GM18502 (cell line): ENCODE measurements around the gene CLIC3.
"Not testable (repeated sequence)": the region's sequence is repeated elsewhere in the genome, so short reads cannot be mapped to it uniquely, and the experiment has no call there.

Experiments
- ATAC-seq: cut with Tn5 transposase; IDR thresholded peaks from one replicate; pipeline ENCODE4 v1.9.1; 2021; ENCODE audit warnings: mild to moderate bottlenecking; ENCODE audit not compliant: unreplicated experiment, poor library complexity

CLIC3 gene

GRCh38 chr9:136996361-136997292 is at the start of gene CLIC3:
Gene CLIC3, minus strand, starts transcription at chr9:136996568. Its CDS starts 25 bp downstream, at chr9:136996543.
- no peak for ATAC-seq

DNA sequence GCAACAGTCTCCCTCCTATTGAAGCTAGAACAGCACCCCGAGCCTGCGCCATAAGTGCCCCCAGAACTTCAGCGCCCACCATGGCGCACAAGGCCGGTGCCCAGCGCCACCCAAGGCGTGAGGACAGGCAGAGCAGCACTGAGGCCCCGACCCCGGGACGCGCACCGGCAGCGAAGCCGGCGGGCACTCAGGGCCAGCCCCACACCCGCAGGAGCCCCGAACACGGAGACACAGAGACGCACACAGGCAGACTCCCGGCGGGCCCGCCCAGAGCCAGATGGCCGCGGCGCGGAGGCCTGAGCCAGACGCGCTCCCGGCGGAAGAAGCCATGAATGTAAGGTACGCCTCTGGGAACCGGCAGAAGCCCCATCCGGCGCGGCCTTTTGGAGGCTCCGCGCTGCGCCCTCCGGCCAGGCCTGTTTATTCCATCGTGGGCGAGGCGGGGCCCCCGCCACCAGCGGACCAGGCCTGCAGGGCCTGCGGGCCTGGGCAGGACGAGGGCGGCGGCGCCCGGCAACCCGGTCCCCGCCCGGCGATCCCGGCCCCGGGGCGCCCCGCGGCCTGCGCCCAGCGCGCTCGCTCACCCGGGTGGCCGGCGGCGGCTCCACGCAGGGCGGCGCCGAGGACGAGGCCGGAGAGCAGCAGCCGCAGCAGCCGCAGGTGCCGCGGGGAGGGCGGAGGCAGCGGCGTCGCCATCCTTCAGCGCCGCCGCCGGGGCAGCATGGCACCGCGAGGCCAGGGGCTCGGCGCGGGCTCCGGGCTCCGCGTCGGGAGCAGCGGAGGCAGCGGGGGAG is 49.1 kb upstream of the CLIC3 start:
- no peak for ATAC-seq

GRCh38 chr9:137044502-137045177 is 48.3 kb upstream of the CLIC3 start:
- no peak for ATAC-seq

GRCh38 chr9:137044037-137044436 is 47.7 kb upstream of the CLIC3 start:
- no peak for ATAC-seq

DNA sequence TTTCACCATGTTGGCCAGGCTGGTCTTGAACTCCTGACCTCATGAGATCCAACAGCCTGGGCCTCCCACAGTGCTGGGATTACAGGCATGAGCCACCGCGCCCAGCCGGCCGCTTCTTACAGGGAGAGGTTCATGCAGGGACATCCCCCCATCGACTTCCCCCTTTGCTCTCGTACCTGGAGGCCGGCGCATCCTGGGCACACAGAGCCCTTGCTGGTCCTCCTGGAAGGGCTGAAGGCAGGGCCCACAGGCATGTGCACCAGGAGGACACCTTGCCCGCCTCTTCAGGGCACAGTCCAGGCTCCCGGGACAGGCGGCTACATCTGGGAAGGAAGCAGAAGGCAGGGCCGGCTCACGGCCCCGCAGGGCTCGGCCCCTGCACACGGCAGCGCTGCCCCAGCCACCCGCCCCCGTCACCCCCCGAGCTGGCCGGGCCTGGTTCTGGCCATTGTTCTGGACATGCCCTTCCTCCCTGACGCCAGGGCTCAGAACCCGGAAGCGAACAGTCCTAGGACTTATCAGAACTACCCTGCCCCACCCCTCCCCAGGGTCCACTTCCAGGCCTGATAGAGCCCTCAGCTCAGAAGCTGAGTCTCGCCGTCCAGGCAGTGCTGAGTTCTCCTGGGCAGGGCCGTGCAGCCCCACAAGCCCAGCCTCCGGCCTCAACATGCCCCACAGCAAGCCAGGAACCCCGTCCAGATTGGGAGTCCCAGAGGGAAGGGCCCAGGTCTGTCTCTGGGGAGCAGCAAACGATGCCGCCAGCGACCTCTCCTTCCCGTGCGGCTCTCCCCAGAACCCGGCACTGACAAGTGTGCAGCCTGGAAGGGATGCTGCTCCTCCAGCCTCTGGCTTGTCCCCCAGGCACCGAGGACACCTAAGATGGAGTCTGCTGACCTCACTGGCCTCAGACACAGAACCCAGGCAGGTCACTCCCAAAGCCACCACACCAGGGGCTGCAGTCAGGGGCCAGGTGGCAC is 46.7 kb upstream of the CLIC3 start:
- no peak for ATAC-seq

DNA sequence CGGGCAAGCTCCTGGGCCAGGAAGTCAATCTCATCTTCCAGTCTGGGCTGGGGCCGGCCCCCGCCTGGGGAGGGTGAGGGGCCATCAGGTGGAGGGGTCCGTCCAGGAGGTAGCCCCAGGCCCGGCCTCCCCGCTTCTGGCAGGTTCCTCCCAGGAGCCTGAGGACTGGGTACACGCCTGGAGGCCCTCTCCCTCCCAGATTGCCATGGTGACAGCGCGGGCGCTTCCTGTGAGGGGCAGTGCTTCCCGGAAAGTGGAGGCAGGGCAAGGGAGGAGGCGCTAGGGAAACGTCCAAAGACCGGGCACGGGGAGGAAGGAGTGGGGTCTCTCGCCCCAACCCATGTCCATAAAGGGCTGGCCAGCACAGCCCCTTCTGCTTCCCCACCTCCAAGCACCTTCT is 44.8 kb upstream of the CLIC3 start:
- ATAC-seq = no peak

GRCh38 chr9:137040568-137040967 is 44.2 kb upstream of the CLIC3 start:
- no peak for ATAC-seq

- ATAC-seq = no peak
Observed at GRCh38 chr9:137039611-137040366, 43.4 kb upstream of the CLIC3 start.

GRCh38 chr9:137038916-137039315 is 42.5 kb upstream of the CLIC3 start:
- ATAC-seq = no peak

- no peak for ATAC-seq
Observed at GRCh38 chr9:137037483-137037882, 41.1 kb upstream of the CLIC3 start.

- no peak for ATAC-seq
Observed at GRCh38 chr9:137037035-137037434, 40.7 kb upstream of the CLIC3 start.

- no peak for ATAC-seq
Observed at GRCh38 chr9:137035937-137036336, 39.6 kb upstream of the CLIC3 start.

GRCh38 chr9:137035507-137035834 is 39.1 kb upstream of the CLIC3 start:
- ATAC-seq = no peak

DNA sequence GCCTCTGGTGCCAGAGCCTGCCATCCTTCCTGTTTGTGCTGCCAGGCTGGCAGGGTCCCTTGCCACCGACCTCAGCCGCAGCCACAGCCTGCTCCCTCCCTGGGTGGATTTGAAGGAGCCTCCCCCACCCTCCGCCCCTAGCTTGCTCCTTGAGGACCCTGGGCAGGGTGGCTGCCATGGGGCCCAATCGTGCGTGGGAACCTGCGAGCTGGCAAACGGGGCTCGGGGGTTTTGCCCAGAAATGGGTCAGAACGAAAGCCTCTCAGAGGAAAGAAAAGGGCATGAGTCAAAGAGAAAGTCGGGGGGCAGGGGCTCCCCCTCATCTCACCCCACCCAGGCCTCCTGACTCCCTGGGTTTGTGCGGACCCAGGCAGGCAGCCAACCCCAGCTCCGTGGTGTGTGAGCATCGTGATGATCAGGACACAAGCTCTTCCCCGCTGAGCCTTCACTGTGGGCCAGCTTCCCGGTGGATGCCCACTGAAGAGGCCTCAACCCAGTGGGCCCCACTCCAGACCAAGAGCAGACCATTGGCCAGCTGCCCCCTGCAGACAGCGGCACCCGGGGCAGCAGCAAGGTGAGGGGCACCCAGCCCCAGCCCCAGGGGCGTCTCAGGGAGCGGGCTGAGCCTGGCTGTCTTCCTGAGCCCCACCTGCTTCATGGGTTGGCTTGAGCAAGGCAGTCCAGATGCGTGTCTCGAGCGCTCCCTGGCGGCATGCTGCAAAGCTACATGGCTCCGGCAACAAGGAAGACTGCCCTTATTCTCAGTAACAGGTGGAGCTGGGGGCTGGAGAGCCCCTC is 38.5 kb upstream of the CLIC3 start:
- ATAC-seq = peak; percentile 57

DNA sequence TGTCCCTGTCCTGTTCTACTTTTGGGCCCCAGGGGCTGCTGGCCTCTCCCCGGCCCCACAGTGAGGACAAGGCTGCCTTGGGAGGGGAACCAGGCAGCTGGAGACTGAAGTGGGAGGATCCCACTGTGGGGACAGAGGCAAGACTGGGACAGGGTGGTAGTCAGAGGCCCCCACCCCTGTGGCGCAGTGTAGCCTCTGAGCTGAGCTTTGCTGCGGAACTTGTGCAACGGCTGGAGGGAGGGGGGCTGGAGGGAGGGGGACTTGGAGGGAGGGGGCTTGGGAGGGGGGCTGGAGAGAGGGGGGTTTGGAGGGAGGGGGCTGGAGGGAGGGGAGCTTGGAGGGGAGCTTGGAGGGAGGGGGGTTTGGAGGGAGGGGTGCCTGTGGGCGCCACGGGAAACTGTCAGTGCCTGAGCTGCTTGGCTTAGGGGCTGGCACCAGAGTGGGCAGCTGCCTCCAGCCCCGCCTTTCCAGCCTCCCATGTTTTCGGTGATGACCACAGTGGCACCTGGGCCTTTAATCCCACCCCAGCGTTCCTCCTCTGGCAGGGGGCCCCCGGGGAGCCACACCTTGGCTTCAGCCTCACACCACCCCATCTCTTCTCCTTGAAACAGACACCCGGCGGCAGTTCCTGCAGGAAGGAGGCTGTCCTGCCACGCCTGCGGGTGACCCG is 37.8 kb upstream of the CLIC3 start:
- ATAC-seq = no peak

- not testable (repeated sequence) for ATAC-seq
Observed at GRCh38 chr9:137033481-137033880, 37.1 kb upstream of the CLIC3 start.

GRCh38 chr9:137032858-137033257 is 36.5 kb upstream of the CLIC3 start:
- no peak for ATAC-seq
